ENCODE results near the gene PRM1. TPM values are rescaled to one million over a fixed set of nuclear protein-coding genes. Genes with fewer than 3 reads are reported as not detected.

PRM1 gene
- total and polyA plus RNA-seq, 2 of the 13 experiments (the other 11 are each of a cell fraction or from before 2014, with no cell fraction given), result not detected

DNA sequence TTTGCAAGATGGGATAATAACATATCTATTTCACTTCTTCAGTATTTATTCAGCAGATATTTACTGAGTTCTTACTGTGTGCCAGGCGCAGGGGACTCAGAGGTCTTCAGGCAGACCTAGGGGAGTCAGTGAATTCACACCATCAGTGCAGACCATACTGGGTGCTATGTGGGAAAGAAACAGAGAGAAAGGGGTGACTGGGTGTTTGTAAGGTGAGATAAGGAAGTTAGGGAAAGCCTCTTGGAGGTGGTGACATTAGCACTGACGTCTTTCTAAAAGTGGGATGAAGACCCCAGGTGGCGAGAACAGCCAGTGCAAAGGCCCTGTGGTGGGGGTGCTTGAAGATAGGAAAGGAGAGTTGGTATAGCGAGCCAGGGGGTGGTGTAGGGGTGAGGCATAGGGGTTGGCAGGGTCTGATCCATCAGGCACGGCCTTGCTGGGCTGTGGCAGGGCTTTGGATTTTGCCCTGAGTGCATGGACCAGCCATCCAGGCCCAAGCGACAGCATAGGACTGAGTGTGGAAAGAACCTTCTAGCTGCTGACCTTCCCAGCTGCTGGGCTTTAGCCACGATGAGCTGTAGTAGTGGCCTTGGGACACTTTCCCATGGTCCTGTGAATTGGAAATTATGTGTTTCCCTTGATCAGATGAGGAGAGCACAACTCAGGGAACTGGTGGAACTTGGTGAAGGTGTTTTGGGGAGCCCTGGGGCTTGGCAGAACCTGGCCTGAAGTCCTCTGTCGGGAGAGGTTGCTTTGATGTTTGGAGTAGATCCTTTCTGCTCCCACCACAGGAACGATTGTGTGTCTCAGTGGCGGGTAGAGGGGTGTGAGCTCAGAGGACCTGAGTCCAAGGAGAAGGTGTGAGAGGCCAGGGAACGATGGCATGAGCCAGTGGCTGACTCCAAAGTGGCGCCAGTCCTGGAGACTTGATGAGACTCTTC is 21.2 kb downstream of the PRM1 start (continued):
- TF ChIP-seq ATF2 (CRISPR knock-in tag; IDR thresholded peaks at IDR 0.05) (no peak), SALL1 (CRISPR knock-in tag; IDR thresholded peaks at IDR 0.05) (peak; percentile 49; the same call in 1 of the 2 replicates), NFYB (CRISPR knock-in tag; IDR thresholded peaks at IDR 0.05) (no peak), ZNF451 (CRISPR knock-in tag; IDR thresholded peaks at IDR 0.05) (no peak), ZSCAN20 (CRISPR knock-in tag; IDR thresholded peaks at IDR 0.05; ENCODE audit: borderline replicate concordance) (no peak), MED1 (CRISPR knock-in tag; IDR thresholded peaks at IDR 0.05) (peak; percentile 24), ASH2L (IDR thresholded peaks at IDR 0.05; ENCODE audit: insufficient read length, low read depth, low read length) (no peak), CAMTA2 (CRISPR knock-in tag; IDR thresholded peaks at IDR 0.05; ENCODE audit: borderline replicate concordance) (peak; percentile 51; the same call in 1 of the 2 replicates), REPIN1 (CRISPR knock-in tag; IDR thresholded peaks at IDR 0.05; ENCODE audit: borderline replicate concordance, low read depth) (no peak), ZFP91 (CRISPR knock-in tag; IDR thresholded peaks at IDR 0.05; ENCODE audit: borderline replicate concordance) (0 out of 2 replicates have a peak, but pooled peaks have one; percentile 8)
- TF ChIP-seq, protein P1, sequence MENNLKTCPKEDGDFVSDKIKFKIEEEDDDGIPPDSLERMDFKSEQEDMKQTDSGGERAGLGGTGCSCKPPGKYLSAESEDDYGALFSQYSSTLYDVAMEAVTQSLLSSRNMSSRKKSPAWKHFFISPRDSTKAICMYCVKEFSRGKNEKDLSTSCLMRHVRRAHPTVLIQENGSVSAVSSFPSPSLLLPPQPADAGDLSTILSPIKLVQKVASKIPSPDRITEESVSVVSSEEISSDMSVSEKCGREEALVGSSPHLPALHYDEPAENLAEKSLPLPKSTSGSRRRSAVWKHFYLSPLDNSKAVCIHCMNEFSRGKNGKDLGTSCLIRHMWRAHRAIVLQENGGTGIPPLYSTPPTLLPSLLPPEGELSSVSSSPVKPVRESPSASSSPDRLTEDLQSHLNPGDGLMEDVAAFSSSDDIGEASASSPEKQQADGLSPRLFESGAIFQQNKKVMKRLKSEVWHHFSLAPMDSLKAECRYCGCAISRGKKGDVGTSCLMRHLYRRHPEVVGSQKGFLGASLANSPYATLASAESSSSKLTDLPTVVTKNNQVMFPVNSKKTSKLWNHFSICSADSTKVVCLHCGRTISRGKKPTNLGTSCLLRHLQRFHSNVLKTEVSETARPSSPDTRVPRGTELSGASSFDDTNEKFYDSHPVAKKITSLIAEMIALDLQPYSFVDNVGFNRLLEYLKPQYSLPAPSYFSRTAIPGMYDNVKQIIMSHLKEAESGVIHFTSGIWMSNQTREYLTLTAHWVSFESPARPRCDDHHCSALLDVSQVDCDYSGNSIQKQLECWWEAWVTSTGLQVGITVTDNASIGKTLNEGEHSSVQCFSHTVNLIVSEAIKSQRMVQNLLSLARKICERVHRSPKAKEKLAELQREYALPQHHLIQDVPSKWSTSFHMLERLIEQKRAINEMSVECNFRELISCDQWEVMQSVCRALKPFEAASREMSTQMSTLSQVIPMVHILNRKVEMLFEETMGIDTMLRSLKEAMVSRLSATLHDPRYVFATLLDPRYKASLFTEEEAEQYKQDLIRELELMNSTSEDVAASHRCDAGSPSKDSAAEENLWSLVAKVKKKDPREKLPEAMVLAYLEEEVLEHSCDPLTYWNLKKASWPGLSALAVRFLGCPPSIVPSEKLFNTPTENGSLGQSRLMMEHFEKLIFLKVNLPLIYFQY (CRISPR knock-in tag; IDR thresholded peaks at IDR 0.05; ENCODE audit: borderline replicate concordance), result no peak; the same call in 1 of the 2 replicates
- TF ChIP-seq, protein P2, sequence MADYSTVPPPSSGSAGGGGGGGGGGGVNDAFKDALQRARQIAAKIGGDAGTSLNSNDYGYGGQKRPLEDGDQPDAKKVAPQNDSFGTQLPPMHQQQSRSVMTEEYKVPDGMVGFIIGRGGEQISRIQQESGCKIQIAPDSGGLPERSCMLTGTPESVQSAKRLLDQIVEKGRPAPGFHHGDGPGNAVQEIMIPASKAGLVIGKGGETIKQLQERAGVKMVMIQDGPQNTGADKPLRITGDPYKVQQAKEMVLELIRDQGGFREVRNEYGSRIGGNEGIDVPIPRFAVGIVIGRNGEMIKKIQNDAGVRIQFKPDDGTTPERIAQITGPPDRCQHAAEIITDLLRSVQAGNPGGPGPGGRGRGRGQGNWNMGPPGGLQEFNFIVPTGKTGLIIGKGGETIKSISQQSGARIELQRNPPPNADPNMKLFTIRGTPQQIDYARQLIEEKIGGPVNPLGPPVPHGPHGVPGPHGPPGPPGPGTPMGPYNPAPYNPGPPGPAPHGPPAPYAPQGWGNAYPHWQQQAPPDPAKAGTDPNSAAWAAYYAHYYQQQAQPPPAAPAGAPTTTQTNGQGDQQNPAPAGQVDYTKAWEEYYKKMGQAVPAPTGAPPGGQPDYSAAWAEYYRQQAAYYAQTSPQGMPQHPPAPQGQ (CRISPR knock-in tag; IDR thresholded peaks at IDR 0.05; ENCODE audit: borderline replicate concordance), result no peak
- TF ChIP-seq, protein P3, sequence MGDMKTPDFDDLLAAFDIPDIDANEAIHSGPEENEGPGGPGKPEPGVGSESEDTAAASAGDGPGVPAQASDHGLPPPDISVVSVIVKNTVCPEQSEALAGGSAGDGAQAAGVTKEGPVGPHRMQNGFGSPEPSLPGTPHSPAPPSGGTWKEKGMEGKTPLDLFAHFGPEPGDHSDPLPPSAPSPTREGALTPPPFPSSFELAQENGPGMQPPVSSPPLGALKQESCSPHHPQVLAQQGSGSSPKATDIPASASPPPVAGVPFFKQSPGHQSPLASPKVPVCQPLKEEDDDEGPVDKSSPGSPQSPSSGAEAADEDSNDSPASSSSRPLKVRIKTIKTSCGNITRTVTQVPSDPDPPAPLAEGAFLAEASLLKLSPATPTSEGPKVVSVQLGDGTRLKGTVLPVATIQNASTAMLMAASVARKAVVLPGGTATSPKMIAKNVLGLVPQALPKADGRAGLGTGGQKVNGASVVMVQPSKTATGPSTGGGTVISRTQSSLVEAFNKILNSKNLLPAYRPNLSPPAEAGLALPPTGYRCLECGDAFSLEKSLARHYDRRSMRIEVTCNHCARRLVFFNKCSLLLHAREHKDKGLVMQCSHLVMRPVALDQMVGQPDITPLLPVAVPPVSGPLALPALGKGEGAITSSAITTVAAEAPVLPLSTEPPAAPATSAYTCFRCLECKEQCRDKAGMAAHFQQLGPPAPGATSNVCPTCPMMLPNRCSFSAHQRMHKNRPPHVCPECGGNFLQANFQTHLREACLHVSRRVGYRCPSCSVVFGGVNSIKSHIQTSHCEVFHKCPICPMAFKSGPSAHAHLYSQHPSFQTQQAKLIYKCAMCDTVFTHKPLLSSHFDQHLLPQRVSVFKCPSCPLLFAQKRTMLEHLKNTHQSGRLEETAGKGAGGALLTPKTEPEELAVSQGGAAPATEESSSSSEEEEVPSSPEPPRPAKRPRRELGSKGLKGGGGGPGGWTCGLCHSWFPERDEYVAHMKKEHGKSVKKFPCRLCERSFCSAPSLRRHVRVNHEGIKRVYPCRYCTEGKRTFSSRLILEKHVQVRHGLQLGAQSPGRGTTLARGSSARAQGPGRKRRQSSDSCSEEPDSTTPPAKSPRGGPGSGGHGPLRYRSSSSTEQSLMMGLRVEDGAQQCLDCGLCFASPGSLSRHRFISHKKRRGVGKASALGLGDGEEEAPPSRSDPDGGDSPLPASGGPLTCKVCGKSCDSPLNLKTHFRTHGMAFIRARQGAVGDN (CRISPR knock-in tag; IDR thresholded peaks at IDR 0.05), result peak; percentile 93
